Loucy (cell line): ENCODE results near the gene NDUFAB1.

Experiments
- H2AFZ ChIP-seq: fragments of 200-600 bp; sonication (generic); 2 replicates; pipeline ENCODE4 v1.6.0; 2016; ENCODE audit warnings: antibody characterized with exemption, mild to moderate bottlenecking, low read length, moderate library complexity
- H3F3A ChIP-seq: fragments of 200-600 bp; 2 replicates; pipeline ENCODE4 v1.6.0; 2016; ENCODE audit warnings: antibody characterized with exemption, low read depth, mild to moderate bottlenecking
- H3K27me3 ChIP-seq: fragments of 200-600 bp; sonication (generic); 2 replicates; pipeline ENCODE4 v1.6.1; 2014; ENCODE audit warnings: low read length, mild to moderate bottlenecking; ENCODE audit not compliant: insufficient read depth, poor library complexity, severe bottlenecking
- H3K36me3 ChIP-seq: fragments of 200-600 bp; sonication (generic); 2 replicates; pipeline ENCODE4 v1.6.1; 2016; ENCODE audit warnings: low read length; ENCODE audit not compliant: insufficient read depth
- H3K4me1 ChIP-seq: fragments of 200-600 bp; sonication (generic); 2 replicates; pipeline ENCODE4 v1.5.1; 2014; ENCODE audit warnings: low read length, mild to moderate bottlenecking; ENCODE audit not compliant: insufficient read depth, poor library complexity, severe bottlenecking
- H3K4me2 ChIP-seq: fragments of 200-600 bp; sonication (generic); 2 replicates; pipeline ENCODE4 v1.6.0; 2014; ENCODE audit warnings: antibody characterized with exemption, low read length, low read depth, mild to moderate bottlenecking; ENCODE audit not compliant: poor library complexity, severe bottlenecking
- H3K4me3 ChIP-seq: fragments of 200-600 bp; sonication (generic); 2 replicates; pipeline ENCODE4 v1.5.1; 2014; ENCODE audit warnings: low read length, mild to moderate bottlenecking, mixed read lengths; ENCODE audit not compliant: poor library complexity, severe bottlenecking
- H3K79me2 ChIP-seq: fragments of 200-600 bp; sonication (generic); 2 replicates; pipeline ENCODE4 v1.6.1; 2014; ENCODE audit warnings: low read length; ENCODE audit not compliant: insufficient read depth
- H3K9ac ChIP-seq: fragments of 200-600 bp; sonication (generic); 2 replicates; pipeline ENCODE4 v1.6.0; 2014; ENCODE audit warnings: mild to moderate bottlenecking, low read depth, low read length, moderate library complexity; ENCODE audit not compliant: poor library complexity, severe bottlenecking
- H3K9me2 ChIP-seq: fragments of 200-600 bp; sonication (generic); replicated peaks from 2 replicates; pipeline ENCODE4 v1.6.1; 2016; ENCODE audit warnings: low read depth, low read length, mixed read lengths
- H3K9me3 ChIP-seq: fragments of 200-600 bp; sonication (generic); 2 replicates; pipeline ENCODE4 v1.6.1; 2014; ENCODE audit warnings: mild to moderate bottlenecking, antibody characterized with exemption, low read length, low read depth; ENCODE audit not compliant: insufficient read depth
- H4K20me1 ChIP-seq: fragments of 200-600 bp; sonication (generic); 2 replicates; pipeline ENCODE4 v1.6.0; 2014; ENCODE audit warnings: antibody characterized with exemption, low read length, mild to moderate bottlenecking; ENCODE audit not compliant: insufficient read depth, poor library complexity, severe bottlenecking
- CTCF ChIP-seq: fragments of 200-600 bp; sonication (generic); conservative IDR thresholded peaks from 2 replicates; pipeline ENCODE4 v1.5.1; 2014; ENCODE audit warnings: mild to moderate bottlenecking, antibody characterized with exemption, low read length
- EZH2phosphoT487 ChIP-seq: fragments of 200-600 bp; IDR thresholded peaks from 2 replicates; pipeline ENCODE4 v1.6.1; 2018; ENCODE audit warnings: antibody characterized with exemption, mild to moderate bottlenecking, moderate library complexity, borderline replicate concordance

NDUFAB1 gene

GRCh38 chr16:23562505-23562904 lies 33.6 kb downstream of the NDUFAB1 start:
- Histone ChIP-seq H3F3A (no peaks in the 10 kb centered on the region), H3K9ac (no peak overlapping the region), H2AFZ (no peak overlapping the region), H3K4me2 (no peak overlapping the region), H3K79me2 (peaks cover 45% of the 10 kb centered on the region), H3K36me3 (peaks cover 57% of the 10 kb centered on the region; the same call in 1 of the 2 replicates), H3K27me3 (no peaks in the 10 kb centered on the region), H3K9me3 (no peaks in the 10 kb centered on the region), H3K4me1 (peaks cover 28% of the 10 kb centered on the region), H3K9me2 (no peaks in the 10 kb centered on the region), H3K4me3 (no peak overlapping the region), H4K20me1 (peaks cover 24% of the 10 kb centered on the region)
- TF ChIP-seq EZH2phosphoT487 (no peak), CTCF (no peak)

GRCh38 chr16:23561586-23561985 lies 34.5 kb downstream of the NDUFAB1 start:
- TF ChIP-seq EZH2phosphoT487 (no peak), CTCF (peak; percentile 33; the same call in 1 of the 2 replicates)
- peaks cover 49% of the 10 kb centered on the region; the same call in 1 of the 2 replicates for H3K36me3 ChIP-seq
- no peak overlapping the region for H2AFZ ChIP-seq
- H3K9me3 ChIP-seq, result no peaks in the 10 kb centered on the region
- H3K9ac ChIP-seq, result peak overlapping the region; percentile 38
- H3K4me2 ChIP-seq, result peak overlapping the region; percentile 98
- H3F3A ChIP-seq, result no peaks in the 10 kb centered on the region
- peaks cover 26% of the 10 kb centered on the region for H4K20me1 ChIP-seq
- H3K79me2 ChIP-seq, result peaks cover 50% of the 10 kb centered on the region
- peaks cover 29% of the 10 kb centered on the region for H3K4me1 ChIP-seq
- H3K4me3 ChIP-seq, result peak overlapping the region; percentile 30
- H3K9me2 ChIP-seq, result no peaks in the 10 kb centered on the region
- H3K27me3 ChIP-seq, result no peaks in the 10 kb centered on the region

- TF ChIP-seq CTCF (no peak), EZH2phosphoT487 (no peak)
- Histone ChIP-seq H3F3A (no peaks in the 10 kb centered on the region), H3K79me2 (peaks cover 52% of the 10 kb centered on the region), H2AFZ (peak overlapping the region; percentile 85), H3K27me3 (no peaks in the 10 kb centered on the region), H3K9ac (peak overlapping the region; percentile 85), H3K4me1 (peaks cover 45% of the 10 kb centered on the region), H3K4me3 (peak overlapping the region; percentile 94), H4K20me1 (peaks cover 26% of the 10 kb centered on the region), H3K9me2 (no peaks in the 10 kb centered on the region), H3K9me3 (no peaks in the 10 kb centered on the region), H3K36me3 (peaks cover 18% of the 10 kb centered on the region; the same call in 1 of the 2 replicates), H3K4me2 (peak overlapping the region; percentile 98)
Observed at GRCh38 chr16:23557779-23558702, 38.1 kb downstream of the NDUFAB1 start.
